Measurements from ENCODE around the gene UCMA.

Gene UCMA

GRCh38 chr10:13184730-13185514 is 49.3 kb downstream of the UCMA start:
- DNase-seq, result no peak

GRCh38 chr10:13184276-13184675 is 49.9 kb downstream of the UCMA start:
- DNase-seq, result no peak

- no peak for DNase-seq
Observed at GRCh38 chr10:13183625-13184024, 50.5 kb downstream of the UCMA start.

GRCh38 chr10:13182424-13182823 is 51.8 kb downstream of the UCMA start:
- no peak for DNase-seq

- no peak for DNase-seq
Observed at GRCh38 chr10:13180788-13181187, 53.4 kb downstream of the UCMA start.

- DNase-seq, result no peak
Observed at GRCh38 chr10:13173616-13174015, 60.6 kb downstream of the UCMA start.

All from CD4-positive, alpha-beta T cell treated with Interleukin-4 for 1 hour (primary cell).